PC-9 (cell line): ENCODE measurements around the gene CYBA. TPM values are rescaled to one million over a fixed set of nuclear protein-coding genes. Genes with fewer than 3 reads are reported as not detected.

Experiments
- BruUV-seq: library from RNA; stranded (reverse); fragments of 400-500 nt; replicated peaks from 2 replicates; lab custom pipeline; 2021; lab: Mats Ljungman, UMichigan
- CTCF ChIA-PET: fragments of 300-600 bp; sonication (Branson Sonifier 250); formaldehyde crosslinking; loops from one replicate; lab custom pipeline; 2022; ENCODE audit warnings: antibody characterized with exemption; lab: Charles Lee
- POLR2A ChIA-PET: fragments of 300-600 bp; sonication (Branson Sonifier 250); formaldehyde crosslinking; loops from one replicate; lab custom pipeline; 2022; ENCODE audit warnings: antibody characterized with exemption; ENCODE audit not compliant: unreplicated experiment; lab: Charles Lee
- DNase-seq, 2 experiments: peaks; one replicate each; pipeline versions ENCODE4 v3.0.0 to v3.0.0-alpha.2; 2015 to 2022; ENCODE audit warnings: mixed read lengths in 1 of 2
- H2AFZ ChIP-seq: fragments of 200-600 bp; sonication (generic); 2 replicates; pipeline ENCODE4 v1.8.1; 2017; ENCODE audit warnings: antibody characterized with exemption
- H3F3A ChIP-seq: fragments of 200-600 bp; sonication (generic); 2 replicates; pipeline ENCODE4 v1.8.1; 2017; ENCODE audit warnings: antibody characterized with exemption, mild to moderate bottlenecking, low read depth; ENCODE audit not compliant: insufficient read depth
- H3K27ac ChIP-seq: fragments of 200-600 bp; sonication (generic); 2 replicates; pipeline ENCODE4 v1.6.1; 2016; ENCODE audit warnings: mixed run types
- H3K27me3 ChIP-seq: fragments of 200-600 bp; sonication (generic); 2 replicates; pipeline ENCODE4 v1.6.1; 2016; ENCODE audit warnings: low read depth, mixed run types; ENCODE audit not compliant: insufficient read depth
- H3K36me3 ChIP-seq: fragments of 200-600 bp; sonication (generic); 2 replicates; pipeline ENCODE4 v1.6.1; 2016; ENCODE audit warnings: low read depth, mixed run types
- H3K4me1 ChIP-seq: fragments of 200-600 bp; sonication (generic); replicated peaks from 2 replicates; pipeline ENCODE4 v1.6.1; 2016; ENCODE audit warnings: mixed run types; ENCODE audit not compliant: insufficient read depth
- H3K4me2 ChIP-seq: fragments of 200-600 bp; sonication (generic); 2 replicates; pipeline ENCODE4 v1.6.1; 2017; ENCODE audit warnings: mixed run types
- H3K4me3 ChIP-seq: fragments of 200-600 bp; sonication (generic); 2 replicates; pipeline ENCODE4 v1.6.1; 2016; ENCODE audit warnings: mixed run types
- H3K79me2 ChIP-seq: fragments of 200-600 bp; sonication (generic); 2 replicates; pipeline ENCODE4 v1.6.1; 2017; ENCODE audit warnings: low read depth, mixed run types
- H3K9me2 ChIP-seq: fragments of 200-600 bp; sonication (generic); 2 replicates; pipeline ENCODE4 v1.8.1; 2017; ENCODE audit warnings: mild to moderate bottlenecking; ENCODE audit not compliant: insufficient read depth
- H3K9me3 ChIP-seq: fragments of 200-600 bp; sonication (generic); 2 replicates; pipeline ENCODE4 v1.8.1; 2016; ENCODE audit warnings: low read depth; ENCODE audit not compliant: insufficient read depth
- H4K20me1 ChIP-seq: fragments of 200-600 bp; sonication (generic); 2 replicates; pipeline ENCODE4 v1.8.1; 2017; ENCODE audit not compliant: insufficient read depth
- CTCF ChIP-seq: fragments of 200-600 bp; sonication (generic); conservative IDR thresholded peaks from 2 replicates; pipeline ENCODE4 v1.6.1; 2017; ENCODE audit warnings: mixed run types, antibody characterized with exemption, mild to moderate bottlenecking, moderate library complexity
- EZH2 ChIP-seq: fragments of 200-600 bp; sonication (generic); IDR thresholded peaks from 2 replicates; pipeline ENCODE4 v1.8.0; 2017; ENCODE audit warnings: antibody characterized with exemption, low read depth
- intact Hi-C: fragments of 100-400 bp; cut with micrococcal nuclease; formaldehyde crosslinking; loops from one replicate; pipeline ENCODE4 v1.10.0; 2022; ENCODE audit not compliant: unreplicated experiment
- total RNA-seq: library from RNA; stranded (reverse); gene quantifications from 2 replicates; pipeline ENCODE4 v1.2.3, GENCODE V29; 2021

Gene CYBA
- total RNA-seq, 1 experiment from 2014 or later = 8.0 TPM

DNA sequence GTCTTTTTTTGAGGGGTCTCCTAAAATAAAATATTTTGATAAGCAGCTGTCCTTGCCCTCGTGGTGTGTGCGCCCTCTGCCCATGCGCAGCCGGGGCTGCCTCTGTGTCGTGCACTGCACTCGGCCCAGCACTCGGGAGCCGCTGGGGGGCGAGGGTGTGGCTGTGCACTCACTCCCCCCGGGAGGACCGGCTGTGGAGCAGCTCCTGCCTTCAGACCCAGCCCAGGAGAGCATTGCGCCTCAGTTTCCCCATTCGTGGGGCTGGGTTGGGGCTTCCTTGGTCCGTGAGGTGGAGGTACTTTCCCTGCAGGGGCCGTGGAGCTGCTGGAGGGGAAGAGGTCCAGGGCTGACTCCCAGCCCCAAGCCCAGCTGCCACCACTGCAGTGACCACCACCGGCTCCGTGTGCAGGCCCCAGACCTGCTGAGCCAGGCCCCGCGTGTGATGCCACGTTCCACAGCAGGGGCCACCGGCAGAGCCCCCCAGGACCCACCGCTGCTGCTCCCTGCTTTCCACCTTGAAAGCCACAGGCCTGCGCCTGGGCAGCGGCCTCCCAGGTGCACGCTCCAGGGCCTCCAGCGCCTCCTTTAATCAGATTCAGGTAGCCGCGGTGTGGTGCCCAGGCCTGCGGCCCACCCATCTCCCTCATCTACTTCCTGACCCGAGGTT is 18.8 kb downstream of the CYBA start:
- CTCF ChIA-PET = no interaction called here
- no peak for TF ChIP-seq CTCF
- TF ChIP-seq EZH2 = no peak
- no peak for DNase-seq
- no peaks in the 10 kb centered on the region for H3K9me2 ChIP-seq
- no peaks in the 10 kb centered on the region for H4K20me1 ChIP-seq
- no peak overlapping the region for H3K27ac ChIP-seq
- H3K9me3 ChIP-seq = no peaks in the 10 kb centered on the region
- no TSS peak for BruUV-seq
- no peaks in the 10 kb centered on the region for H3K36me3 ChIP-seq
- H2AFZ ChIP-seq = no peak overlapping the region
- peaks cover 3% of the 10 kb centered on the region; the same call in 1 of the 2 replicates for H3F3A ChIP-seq
- no peak overlapping the region for H3K4me3 ChIP-seq
- H3K4me1 ChIP-seq = no peaks in the 10 kb centered on the region
- POLR2A ChIA-PET = no interaction called here
- H3K79me2 ChIP-seq = no peaks in the 10 kb centered on the region
- H3K27me3 ChIP-seq = no peaks in the 10 kb centered on the region
- no peak overlapping the region for H3K4me2 ChIP-seq
- intact Hi-C loops = no loop called here

- Histone ChIP-seq H3F3A (peaks cover 3% of the 10 kb centered on the region; the same call in 1 of the 2 replicates), H3K9me2 (no peaks in the 10 kb centered on the region), H3K4me1 (no peaks in the 10 kb centered on the region), H3K36me3 (no peaks in the 10 kb centered on the region), H4K20me1 (no peaks in the 10 kb centered on the region), H3K27ac (no peak overlapping the region), H2AFZ (no peak overlapping the region), H3K79me2 (no peaks in the 10 kb centered on the region), H3K27me3 (no peaks in the 10 kb centered on the region), H3K9me3 (no peaks in the 10 kb centered on the region), H3K4me3 (no peak overlapping the region), H3K4me2 (no peak overlapping the region)
- CTCF ChIA-PET = no interaction called here
- DNase-seq = no peak
- BruUV-seq = TSS peak; percentile 66
- POLR2A ChIA-PET = no interaction called here
- intact Hi-C loops = no loop called here
- no peak for TF ChIP-seq EZH2
- no peak for TF ChIP-seq CTCF
Observed at GRCh38 chr16:88631384-88631783, 19.5 kb downstream of the CYBA start.

DNA sequence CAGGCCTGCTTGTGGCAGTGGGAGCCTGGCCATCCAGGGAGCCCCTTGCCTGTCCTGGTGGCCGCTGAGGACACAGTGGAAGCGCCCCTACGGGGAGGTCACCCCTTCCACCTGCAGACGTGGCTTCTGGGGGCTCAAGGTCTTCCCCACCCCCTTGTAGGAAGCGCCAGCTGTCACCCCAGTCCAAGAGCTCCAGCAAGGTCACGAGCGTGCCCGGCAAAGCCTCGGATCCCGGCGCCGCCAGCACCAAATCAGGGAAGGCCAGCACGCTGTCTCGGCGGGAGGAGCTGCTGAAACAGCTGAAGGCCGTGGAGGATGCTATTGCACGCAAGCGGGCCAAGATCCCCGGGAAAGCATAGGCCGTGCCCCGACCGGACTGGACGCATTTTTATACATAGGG is 19.9 kb downstream of the CYBA start:
- TF ChIP-seq EZH2 (no peak), CTCF (no peak)
- ChIA-PET CTCF (no interaction called here), POLR2A (no interaction called here)
- H3K4me1 ChIP-seq = no peaks in the 10 kb centered on the region
- BruUV-seq = no TSS peak
- H3K9me2 ChIP-seq = no peaks in the 10 kb centered on the region
- no peak overlapping the region for H3K4me3 ChIP-seq
- H3K9me3 ChIP-seq = no peaks in the 10 kb centered on the region
- no peak overlapping the region for H2AFZ ChIP-seq
- no peaks in the 10 kb centered on the region for H3K27me3 ChIP-seq
- H3K27ac ChIP-seq = no peak overlapping the region
- intact Hi-C loops = no loop called here
- peaks cover 3% of the 10 kb centered on the region; the same call in 1 of the 2 replicates for H3F3A ChIP-seq
- no peaks in the 10 kb centered on the region for H3K36me3 ChIP-seq
- no peaks in the 10 kb centered on the region for H3K79me2 ChIP-seq
- no peak overlapping the region for H3K4me2 ChIP-seq
- no peak for DNase-seq
- no peaks in the 10 kb centered on the region for H4K20me1 ChIP-seq
